GM12878 (cell line): ENCODE results near the gene ZNF506. TPM values are rescaled to one million over a fixed set of nuclear protein-coding genes. Genes with fewer than 3 reads are reported as not detected.

Source experiments
- ATAC-seq: fragments of 200-7000 bp; cut with Tn5 transposase; 3 replicates; pipeline ENCODE4 v1.9.1; 2020; ENCODE audit warnings: mild to moderate bottlenecking, moderate library complexity
- BruUV-seq: library from RNA; stranded (reverse); fragments of 400-500 nt; replicated peaks from 2 replicates; lab custom pipeline; 2021; lab: Mats Ljungman, UMichigan
- CTCF ChIA-PET: fragments of 300-600 bp; sonication (Branson Sonifier 250); formaldehyde crosslinking; extraction: SDS; loops from one replicate; lab custom pipeline; 2021; ENCODE audit warnings: inconsistent platforms; lab: Yijun Ruan, JAX
- POLR2A ChIA-PET: fragments of 350-600 bp; formaldehyde crosslinking; extraction: SDS; loops from one replicate; lab custom pipeline; 2021; ENCODE audit warnings: inconsistent platforms; lab: Charles Lee
- RAD21 ChIA-PET: fragments of 300-600 bp; sonication (Branson Sonifier 250); formaldehyde crosslinking; loops from one replicate; lab custom pipeline; 2023; ENCODE audit warnings: antibody characterized with exemption; ENCODE audit not compliant: unreplicated experiment; lab: Charles Lee
- SMC1A ChIA-PET: fragments of 300-600 bp; sonication (Branson Sonifier 250); formaldehyde crosslinking; loops from one replicate; lab custom pipeline; 2023; ENCODE audit not compliant: unreplicated experiment, uncharacterized antibody; lab: Charles Lee
- DNase-seq: peaks from one replicate; pipeline ENCODE4 v3.0.0-alpha.2; 2011; ENCODE audit warnings: low read depth, low spot score
- FAIRE-seq: peaks from 3 replicates; lab custom pipeline; 2011; peaks lifted over from hg19 to GRCh38; lab: Jason Lieb, UNC
- H2AFZ ChIP-seq: 2 replicates; pipeline ENCODE4 v1.6.0; 2011; ENCODE audit warnings: low read depth, low read length, control low read depth; ENCODE audit not compliant: control insufficient read depth
- H3K27ac ChIP-seq: 2 replicates; pipeline ENCODE4 v1.5.1; 2011; ENCODE audit warnings: control low read depth; ENCODE audit not compliant: control insufficient read depth, insufficient read depth
- H3K27me3 ChIP-seq, 2 experiments: replicated peaks in 1 of 2; 2 replicates each; pipeline versions ENCODE4 v1.6.0 to v1.6.1; 2011; ENCODE audit warnings: low read length in 1 of 2; ENCODE audit not compliant: control insufficient read depth in 2 of 2, insufficient read depth in 2 of 2
- H3K36me3 ChIP-seq, 2 experiments: 2 replicates each; pipeline ENCODE4 v1.5.1; 2011; ENCODE audit warnings: low read length in 1 of 2; ENCODE audit not compliant: control insufficient read depth in 2 of 2, insufficient read depth in 2 of 2
- H3K4me1 ChIP-seq: 2 replicates; pipeline ENCODE4 v1.6.1; 2011; ENCODE audit warnings: mild to moderate bottlenecking, low read length, moderate library complexity, mixed read lengths; ENCODE audit not compliant: control insufficient read depth, insufficient read depth
- H3K4me2 ChIP-seq: 2 replicates; pipeline ENCODE4 v1.6.0; 2011; ENCODE audit warnings: control low read depth; ENCODE audit not compliant: control insufficient read depth, insufficient read depth
- H3K4me3 ChIP-seq: fragments of 200-600 bp; sonication (generic); 2 replicates; pipeline ENCODE4 v1.5.1; 2016
- H3K79me2 ChIP-seq: 2 replicates; pipeline ENCODE4 v1.6.0; 2011; ENCODE audit warnings: low read length; ENCODE audit not compliant: control insufficient read depth, insufficient read depth
- H3K9ac ChIP-seq: 2 replicates; pipeline ENCODE4 v1.8.0; 2011; ENCODE audit warnings: low read length, control low read depth, mixed read lengths; ENCODE audit not compliant: control insufficient read depth, insufficient read depth
- H3K9me3 ChIP-seq: replicated peaks from 3 replicates; pipeline ENCODE4 v1.5.1; 2011; ENCODE audit warnings: mild to moderate bottlenecking, low read length; ENCODE audit not compliant: control insufficient read depth, insufficient read depth
- H4K20me1 ChIP-seq: 2 replicates; pipeline ENCODE4 v1.6.0; 2011; ENCODE audit not compliant: control insufficient read depth, insufficient read depth
- BCL3 ChIP-seq: IDR thresholded peaks from 2 replicates; pipeline ENCODE4 v1.6.1; 2011; ENCODE audit warnings: borderline replicate concordance, low read depth, mild to moderate bottlenecking, moderate library complexity, low read length; ENCODE audit not compliant: insufficient read depth, poor library complexity, severe bottlenecking
- CREB1 ChIP-seq: IDR thresholded peaks from 2 replicates; pipeline ENCODE4 v1.6.1; 2012; ENCODE audit warnings: low read depth, mild to moderate bottlenecking, inconsistent platforms
- CUX1 ChIP-seq: IDR thresholded peaks from 2 replicates; pipeline ENCODE4 v1.6.1; 2012; ENCODE audit warnings: improper control_type of control experiment, low read depth, low read length; ENCODE audit not compliant: insufficient replicate concordance
- E2F8 ChIP-seq: fragments of 450-650 bp; IDR thresholded peaks from 2 replicates; pipeline ENCODE4 v1.6.1; 2018; ENCODE audit warnings: mild to moderate bottlenecking, low read depth, moderate library complexity; ENCODE audit not compliant: partially characterized antibody
- EGR1 ChIP-seq, 2 experiments: IDR thresholded peaks; 1 replicate in 1 of 2; 2 replicates in 1 of 2; pipeline ENCODE4 v1.6.1; 2011 to 2012; ENCODE audit warnings: low read depth in 2 of 2, low read length in 2 of 2, borderline replicate concordance in 1 of 2, mild to moderate bottlenecking in 1 of 2, moderate library complexity in 1 of 2
- NRF1 ChIP-seq: conservative IDR thresholded peaks from 2 replicates; pipeline ENCODE4 v1.6.1; 2011; ENCODE audit warnings: mild to moderate bottlenecking, low read depth, low read length, improper control_type of control experiment
- PRDM15 ChIP-seq: fragments of 450-650 bp; formaldehyde crosslinking; IDR thresholded peaks from 2 replicates; pipeline ENCODE4 v1.4.0; 2020; ENCODE audit warnings: mild to moderate bottlenecking, moderate library complexity
- TCF3 ChIP-seq: IDR thresholded peaks from 2 replicates; pipeline ENCODE4 v1.6.1; 2012; ENCODE audit warnings: low read depth, mild to moderate bottlenecking, low read length, borderline replicate concordance; ENCODE audit not compliant: insufficient read depth
- WGBS: methylation state at CpG from one replicate; pipeline ENCODE4 v1.1.6; 2016; ENCODE audit warnings: low lambda C conversion rate; ENCODE audit not compliant: insufficient replicate concordance, insufficient coverage; ENCODE audit errors: missing lambda C conversion rate; 5-methylcytosine and 5-hydroxymethylcytosine counted together
- in situ Hi-C: fragments of 300-500 bp; cut with MboI; formaldehyde crosslinking; loops from 9 replicates; pipeline ENCODE4 v1.14.3; 2018; ENCODE audit warnings: mixed read lengths
- intact Hi-C: fragments of 100-400 bp; cut with micrococcal nuclease; formaldehyde crosslinking; loops from one replicate; pipeline ENCODE4 v1.14.2; 2022; ENCODE audit not compliant: unreplicated experiment
- polyA plus RNA-seq, 11 experiments: library from polyadenylated mRNA; depleted of rRNA in 4 of 11; unstranded in 6 of 11; stranded (reverse) in 5 of 11; fragments of >200 nt; fragmentation: Nextera tagmentation in 4 of 11; fragmentation: Illumina TruSeq in 1 of 11; extraction: Ambion mirVana in 4 of 11; extraction: Trizol in 1 of 11; gene quantifications; 1 replicate in 1 of 11; 2 replicates in 10 of 11; pipeline versions ENCODE4 v1.2.1 to v1.2.3, GENCODE V29; 2011 to 2016; ENCODE audit warnings: inconsistent platforms in 2 of 11, missing spikeins in 2 of 11, low read depth in 1 of 11
- total RNA-seq, 4 experiments: library from RNA; depleted of rRNA in 3 of 4; stranded (reverse); fragments of >200 nt in 3 of 4; fragmentation: Illumina TruSeq in 1 of 4; extraction: Trizol in 1 of 4; gene quantifications; 2 replicates each; pipeline versions ENCODE4 v1.2.1 to v1.2.3, GENCODE V29; 2013 to 2021

ZNF506 gene
- total and polyA plus RNA-seq, 10 of the 15 experiments (the other 5 are each of a cell fraction or from before 2014, with no cell fraction given) = 3.5 to 12.0 (median 7.9) TPM

GRCh38 chr19:19858751-19859150, 37.2 kb upstream of the ZNF506 start:
- RAD21 ChIA-PET = no interaction called here
- peaks cover 7% of the 10 kb centered on the region; the same call in 2 of the 3 replicates for H3K9me3 ChIP-seq
- DNase-seq (no peak), FAIRE-seq (no peak), ATAC-seq (no peak)
- H3K4me3 ChIP-seq = no peak overlapping the region
- no peaks in the 10 kb centered on the region for H3K4me1 ChIP-seq
- WGBS = 0% methylated on average over 2 of the region's 2 CpGs
- in situ Hi-C loops (no loop called here), intact Hi-C loops (no loop called here)
- H3K4me2 ChIP-seq = no peak overlapping the region
- H3K36me3 ChIP-seq = no peaks in the 10 kb centered on the region
- no peak overlapping the region for H3K27ac ChIP-seq
- H3K9ac ChIP-seq = no peak overlapping the region
- no peaks in the 10 kb centered on the region for H3K79me2 ChIP-seq
- POLR2A ChIA-PET = no interaction called here
- SMC1A ChIA-PET = no interaction called here
- no peak overlapping the region for H2AFZ ChIP-seq
- H4K20me1 ChIP-seq = no peaks in the 10 kb centered on the region
- no peaks in the 10 kb centered on the region for H3K27me3 ChIP-seq
- BruUV-seq = no TSS peak
- CTCF ChIA-PET = no interaction called here
- TF ChIP-seq TCF3 (no peak), PRDM15 (CRISPR knock-in tag) (no peak), E2F8 (no peak), EGR1 (IDR thresholded peaks at IDR 0.05; ENCODE audit: borderline replicate concordance in 1 of 2, low read depth in 2 of 2, low read length in 2 of 2) (no peak), CREB1 (no peak), BCL3 (no peak), CUX1 (no peak), NRF1 (no peak)
